MM.1S (cell line): ENCODE results near the gene IGFBP2.

Experiments used
- DNase-seq: peaks from one replicate; pipeline ENCODE4 v3.0.0-alpha.2; 2015
- H2AFZ ChIP-seq: fragments of 300-600 bp; sonication (generic); 2 replicates; pipeline ENCODE4 v1.6.0; 2016; ENCODE audit warnings: antibody characterized with exemption, low read length
- H3F3A ChIP-seq: fragments of 300-600 bp; sonication (generic); 2 replicates; pipeline ENCODE4 v1.6.1; 2016; ENCODE audit warnings: mild to moderate bottlenecking, antibody characterized with exemption, low read length, moderate library complexity, mixed read lengths; ENCODE audit not compliant: insufficient read depth
- H3K27ac ChIP-seq: fragments of 300-600 bp; sonication (generic); 2 replicates; pipeline ENCODE4 v1.5.1; 2016; ENCODE audit warnings: mild to moderate bottlenecking, low read length
- H3K27me3 ChIP-seq: fragments of 300-600 bp; sonication (generic); replicated peaks from 2 replicates; pipeline ENCODE4 v1.6.0; 2016; ENCODE audit warnings: low read length; ENCODE audit not compliant: insufficient read depth
- H3K36me3 ChIP-seq: fragments of 300-600 bp; sonication (generic); replicated peaks from 2 replicates; pipeline ENCODE4 v1.6.1; 2016; ENCODE audit warnings: mild to moderate bottlenecking, low read length, mixed read lengths; ENCODE audit not compliant: insufficient read depth
- H3K4me1 ChIP-seq: fragments of 300-600 bp; sonication (generic); 2 replicates; pipeline ENCODE4 v1.6.1; 2016; ENCODE audit warnings: low read length, mixed read lengths
- H3K4me2 ChIP-seq: fragments of 300-600 bp; sonication (generic); 2 replicates; pipeline ENCODE4 v1.6.0; 2016; ENCODE audit warnings: low read depth, low read length
- H3K4me3 ChIP-seq: fragments of 300-600 bp; sonication (generic); 2 replicates; pipeline ENCODE4 v1.5.1; 2016; ENCODE audit warnings: low read length, mixed read lengths
- H3K79me2 ChIP-seq: fragments of 300-600 bp; sonication (generic); 2 replicates; pipeline ENCODE4 v1.6.1; 2016; ENCODE audit warnings: mixed run types, low read length, mixed read lengths
- H3K9ac ChIP-seq: fragments of 300-600 bp; sonication (generic); 2 replicates; pipeline ENCODE4 v1.6.1; 2016; ENCODE audit warnings: low read length, mixed read lengths
- H3K9me2 ChIP-seq: fragments of 300-600 bp; sonication (generic); replicated peaks from 2 replicates; pipeline ENCODE4 v1.6.1; 2016; ENCODE audit warnings: mild to moderate bottlenecking, low read length, mixed read lengths; ENCODE audit not compliant: insufficient read depth
- H3K9me3 ChIP-seq: fragments of 300-600 bp; sonication (generic); replicated peaks from 2 replicates; pipeline ENCODE4 v1.6.1; 2016; ENCODE audit warnings: mild to moderate bottlenecking, low read length, mixed read lengths; ENCODE audit not compliant: insufficient read depth
- H4K20me1 ChIP-seq: fragments of 300-600 bp; sonication (generic); 2 replicates; pipeline ENCODE4 v1.6.1; 2016; ENCODE audit warnings: mild to moderate bottlenecking, low read length, moderate library complexity, mixed read lengths; ENCODE audit not compliant: insufficient read depth
- CTCF ChIP-seq: fragments of 300-600 bp; sonication (generic); IDR thresholded peaks from 2 replicates; pipeline ENCODE4 v1.5.1; 2016; ENCODE audit warnings: antibody characterized with exemption, low read length, mixed read lengths
- EZH2 ChIP-seq: fragments of 300-600 bp; sonication (generic); optimal IDR thresholded peaks from 2 replicates; pipeline ENCODE3; 2017; ENCODE audit warnings: low read depth, mild to moderate bottlenecking, antibody characterized with exemption, low read length, mixed read lengths
- EZH2phosphoT487 ChIP-seq: fragments of 300-600 bp; sonication (generic); IDR thresholded peaks from 2 replicates; pipeline ENCODE4 v1.6.1; 2018; ENCODE audit warnings: antibody characterized with exemption, low read length

IGFBP2 gene

GRCh38 chr2:216621292-216621691, 11.9 kb upstream of the IGFBP2 start:
- Histone ChIP-seq H3K4me3 (no peak overlapping the region), H3K9me3 (no peaks in the 10 kb centered on the region), H3K36me3 (no peaks in the 10 kb centered on the region), H3F3A (no peaks in the 10 kb centered on the region), H3K27me3 (no peaks in the 10 kb centered on the region), H3K27ac (no peak overlapping the region), H4K20me1 (no peaks in the 10 kb centered on the region), H3K4me1 (no peaks in the 10 kb centered on the region), H3K9me2 (no peaks in the 10 kb centered on the region), H2AFZ (no peak overlapping the region), H3K79me2 (no peaks in the 10 kb centered on the region), H3K9ac (no peak overlapping the region), H3K4me2 (no peak overlapping the region)
- TF ChIP-seq CTCF (no peak), EZH2 (no peak), EZH2phosphoT487 (no peak)
- DNase-seq: no peak

- no peak for DNase-seq
- Histone ChIP-seq H3K36me3 (no peaks in the 10 kb centered on the region), H2AFZ (no peak overlapping the region), H3K9me3 (no peaks in the 10 kb centered on the region), H3K9ac (no peak overlapping the region), H3K27me3 (no peaks in the 10 kb centered on the region), H3F3A (no peaks in the 10 kb centered on the region), H3K79me2 (no peaks in the 10 kb centered on the region), H3K4me1 (no peaks in the 10 kb centered on the region), H3K4me3 (no peak overlapping the region), H3K4me2 (no peak overlapping the region), H4K20me1 (no peaks in the 10 kb centered on the region), H3K27ac (no peak overlapping the region), H3K9me2 (no peaks in the 10 kb centered on the region)
- TF ChIP-seq EZH2phosphoT487 (no peak), CTCF (no peak), EZH2 (no peak)
Measured at GRCh38 chr2:216622526-216622925, 10.7 kb upstream of the IGFBP2 start.

- H3K36me3 ChIP-seq: no peaks in the 10 kb centered on the region
- no peaks in the 10 kb centered on the region for H4K20me1 ChIP-seq
- H3K27me3 ChIP-seq: no peaks in the 10 kb centered on the region
- H2AFZ ChIP-seq: no peak overlapping the region
- no peak overlapping the region for H3K4me2 ChIP-seq
- no peak for TF ChIP-seq EZH2
- TF ChIP-seq CTCF: no peak
- no peak for TF ChIP-seq EZH2phosphoT487
- H3F3A ChIP-seq: no peaks in the 10 kb centered on the region
- no peaks in the 10 kb centered on the region for H3K4me1 ChIP-seq
- no peak overlapping the region for H3K4me3 ChIP-seq
- H3K79me2 ChIP-seq: no peaks in the 10 kb centered on the region
- no peak overlapping the region for H3K9ac ChIP-seq
- no peaks in the 10 kb centered on the region for H3K9me2 ChIP-seq
- H3K27ac ChIP-seq: no peak overlapping the region
- DNase-seq: no peak
- no peaks in the 10 kb centered on the region for H3K9me3 ChIP-seq
Measured at GRCh38 chr2:216624251-216624650, 9.0 kb upstream of the IGFBP2 start.
